ENCODE results near the gene SLC8A1. TPM values are rescaled to one million over a fixed set of nuclear protein-coding genes. Genes with fewer than 3 reads are reported as not detected.

The SLC8A1 gene
- polyA plus RNA-seq, 3 donors = 16.9 to 18.2 (median 18.0) TPM

GRCh38 chr2:40452786-40453185 lies 896 bp upstream of the SLC8A1 start:
- Mint-ChIP-seq H3K36me3 (peaks cover 7 to 10% of the 10 kb centered on the region in 2 donors), H3K27me3 (ENCODE audit: low read depth in 3 of 3) (peaks cover 0 to 4% (median 2%) of the 10 kb centered on the region in 3 donors), H3K27ac (peak overlapping the region in 6 of 7 donors; percentile 89 to 94 (median 92)), H3K9me3 (peaks cover 0 to 6% (median 5%) of the 10 kb centered on the region in 7 donors), H3K4me3 (peak overlapping the region; percentile 85 to 94), H3K4me1 (peaks cover 79% of the 10 kb centered on the region)
- H3K79me2 ChIP-seq (ENCODE audit: insufficient read depth, low read length) = peaks cover 54% of the 10 kb centered on the region
- intact Hi-C loops (cut with micrococcal nuclease) = loop anchor here (5.0 to 10.0 kb wide), 3 partner anchors 35 to 102 kb away; no protein-coding TSS in a partner anchor
- H3K36me3 ChIP-seq (replicated peaks in 1 of 2; ENCODE audit: control insufficient read depth in 1 of 2, insufficient read depth in 2 of 2, low read length in 2 of 2) = no peaks in the 10 kb centered on the region
- peaks cover 70 to 84% of the 10 kb centered on the region in 2 donors for H3K4me1 ChIP-seq (ENCODE audit: control insufficient read depth in 1 of 2, insufficient read depth in 2 of 2, low read length in 2 of 2)
- no peak for TF ChIP-seq CTCF (IDR thresholded peaks at IDR 0.05)
- no peak for DNase-seq
- H3K9me3 ChIP-seq (replicated peaks in 1 of 2; ENCODE audit: control insufficient read depth in 1 of 2, insufficient read depth in 1 of 2, low read length in 2 of 2) = no peaks in the 10 kb centered on the region
- H3K27me3 ChIP-seq (ENCODE audit: control insufficient read depth in 2 of 2, insufficient read depth in 2 of 2, low read length in 2 of 2) = no peaks in the 10 kb centered on the region
- H3K4me2 ChIP-seq (replicated peaks; ENCODE audit: extremely low read depth, low read length, poor library complexity, severe bottlenecking) = peak overlapping the region; percentile 90
- WGBS (ENCODE audit: insufficient coverage) = 90% methylated on average over 6 of the region's 8 CpGs
- H2AFZ ChIP-seq (ENCODE audit: insufficient read depth, low read depth, low read length, poor library complexity, severe bottlenecking) = peak overlapping the region; percentile 86
- H3K27ac ChIP-seq (ENCODE audit: low read depth in 1 of 2, low read length in 2 of 2) = peak overlapping the region in 1 of 2 donors; percentile 85
- H4K20me1 ChIP-seq (ENCODE audit: insufficient read depth, low read length) = peaks cover 20% of the 10 kb centered on the region
- H3K4me3 ChIP-seq (replicated peaks in 1 of 3; ENCODE audit: low read depth in 2 of 3, low read length in 3 of 3) = peak overlapping the region; percentile 53 to 89 (median 82)
- H3K9ac ChIP-seq (ENCODE audit: insufficient read depth, low read length, poor library complexity, severe bottlenecking) = no peak overlapping the region

- Histone ChIP-seq H4K20me1 (ENCODE audit: insufficient read depth, low read length) (peaks cover 39% of the 10 kb centered on the region), H3K4me1 (ENCODE audit: control insufficient read depth in 1 of 2, insufficient read depth in 2 of 2, low read length in 2 of 2) (peaks cover 72 to 86% of the 10 kb centered on the region in 2 donors), H3K9ac (ENCODE audit: insufficient read depth, low read length, poor library complexity, severe bottlenecking) (peak overlapping the region; percentile 74), H3K27ac (ENCODE audit: low read depth in 1 of 2, low read length in 2 of 2) (peak overlapping the region; percentile 85), H3K36me3 (replicated peaks in 1 of 2; ENCODE audit: control insufficient read depth in 1 of 2, insufficient read depth in 2 of 2, low read length in 2 of 2) (no peaks in the 10 kb centered on the region), H3K27me3 (ENCODE audit: control insufficient read depth in 2 of 2, insufficient read depth in 2 of 2, low read length in 2 of 2) (no peaks in the 10 kb centered on the region), H3K4me3 (replicated peaks in 1 of 3; ENCODE audit: low read depth in 2 of 3, low read length in 3 of 3) (peak overlapping the region; percentile 82 to 89 (median 85)), H2AFZ (ENCODE audit: insufficient read depth, low read depth, low read length, poor library complexity, severe bottlenecking) (peak overlapping the region; percentile 86), H3K79me2 (ENCODE audit: insufficient read depth, low read length) (peaks cover 73% of the 10 kb centered on the region), H3K9me3 (replicated peaks in 1 of 2; ENCODE audit: control insufficient read depth in 1 of 2, insufficient read depth in 1 of 2, low read length in 2 of 2) (no peaks in the 10 kb centered on the region), H3K4me2 (replicated peaks; ENCODE audit: extremely low read depth, low read length, poor library complexity, severe bottlenecking) (peak overlapping the region; percentile 90)
- Mint-ChIP-seq H3K27ac (peak overlapping the region; percentile 93 to 99 (median 94)), H3K36me3 (peaks cover 11 to 16% of the 10 kb centered on the region in 2 donors), H3K27me3 (ENCODE audit: low read depth in 3 of 3) (peaks cover 0 to 3% (median 2%) of the 10 kb centered on the region in 3 donors), H3K4me3 (peak overlapping the region; percentile 99), H3K4me1 (peaks cover 82% of the 10 kb centered on the region), H3K9me3 (peaks cover 0 to 6% (median 5%) of the 10 kb centered on the region in 7 donors)
- intact Hi-C loops (cut with micrococcal nuclease) = loop anchor here (5.0 to 10.0 kb wide), 3 partner anchors 36 to 104 kb away; no protein-coding TSS in a partner anchor
- WGBS (ENCODE audit: insufficient coverage) = 0% methylated on average over 7 of the region's 18 CpGs
- peak in 2 of 3 donors; percentile 26 to 35 for DNase-seq
- TF ChIP-seq CTCF (IDR thresholded peaks at IDR 0.05) = no peak
These were observed 977 bp downstream of the SLC8A1 start for GRCh38 chr2:40450796-40451430.

Measured in CD14-positive monocyte (primary cell).